GM19193 (cell line): ENCODE results near the gene SKIDA1.
A peak's percentile ranks its signal among the peaks of the same experiment; 100 is the strongest.

Source experiments
- POLR2A ChIP-seq: IDR thresholded peaks from 4 replicates; pipeline ENCODE4 v1.6.1; 2011; ENCODE audit not compliant: insufficient read depth, insufficient read length; ENCODE audit errors: extremely low read depth

The SKIDA1 gene

DNA sequence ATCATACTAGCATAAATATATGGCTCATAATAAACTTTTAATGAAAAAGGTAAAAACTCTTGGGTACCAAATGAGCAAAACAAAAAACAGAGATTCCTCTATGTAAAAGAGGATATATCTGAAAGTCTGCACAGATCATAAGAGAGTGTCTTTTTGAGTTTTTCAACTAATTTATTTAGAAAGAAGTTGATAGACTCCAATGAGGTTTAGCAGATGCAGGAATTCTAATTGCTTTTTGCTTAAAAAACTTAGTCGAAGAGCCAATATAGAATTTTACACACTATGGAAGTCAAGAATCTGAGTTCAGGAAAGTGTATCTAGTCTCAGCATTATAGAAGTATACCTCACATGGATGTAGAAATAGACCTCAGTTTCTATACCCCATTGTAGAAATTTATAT is 5.2 kb upstream of the SKIDA1 start:
- TF ChIP-seq POLR2A = no peak

DNA sequence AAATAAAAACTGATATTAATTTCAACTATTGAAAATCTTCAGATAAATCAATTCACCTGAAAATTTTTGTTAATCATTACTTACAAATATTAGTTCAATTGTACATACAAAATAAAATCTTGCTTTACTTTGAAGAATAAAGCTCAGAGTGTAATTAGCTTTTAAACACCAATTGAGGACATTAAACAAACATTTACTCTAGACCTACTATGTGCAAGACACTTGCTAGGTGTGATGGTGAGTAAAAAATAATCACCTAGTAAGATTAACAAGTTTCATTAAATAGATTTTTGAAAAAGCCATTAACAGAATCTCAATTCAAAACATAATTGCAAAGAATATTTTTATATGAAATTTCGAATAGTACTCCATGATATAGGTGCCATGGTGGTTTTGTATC is 4.7 kb upstream of the SKIDA1 start:
- no peak for TF ChIP-seq POLR2A

DNA sequence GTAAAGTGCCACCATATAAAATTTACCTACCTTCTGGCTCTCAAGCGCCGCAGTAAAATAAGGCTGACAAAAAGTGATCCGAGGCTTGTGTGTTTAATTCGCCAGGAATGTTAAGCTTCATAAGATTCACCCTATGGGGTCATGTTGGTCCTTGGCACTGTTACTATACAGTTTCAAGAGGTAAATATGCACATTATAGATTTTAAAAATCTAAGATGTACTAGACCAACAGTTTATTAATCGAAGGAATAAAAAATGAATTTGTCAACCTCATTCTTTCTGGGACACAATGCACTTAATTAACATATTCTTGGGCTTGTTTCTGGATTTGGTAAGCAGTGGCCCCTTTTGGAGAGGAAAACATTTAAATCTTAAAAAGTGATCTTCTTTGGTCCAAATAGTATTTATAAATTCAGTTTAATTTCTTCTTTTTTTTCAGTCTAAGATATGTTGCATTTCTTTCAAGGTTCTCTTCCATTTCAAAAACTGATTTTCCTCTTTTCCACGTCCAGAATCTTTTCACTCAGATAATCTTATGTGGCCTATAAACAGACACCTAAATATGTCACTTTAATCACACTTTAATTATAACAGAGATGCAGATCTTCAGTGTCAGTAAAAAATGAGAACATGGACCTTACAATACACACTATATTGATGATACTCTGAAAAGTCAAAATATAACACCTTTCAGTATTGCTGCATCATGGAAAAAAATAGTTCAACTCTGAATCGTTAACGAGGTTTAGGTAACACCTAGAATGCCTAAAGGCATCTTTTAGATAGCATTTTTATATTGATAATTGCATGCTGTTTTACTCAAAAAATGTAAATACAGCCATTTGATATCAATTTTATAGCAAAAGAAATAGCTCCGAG is 3.8 kb upstream of the SKIDA1 start:
- TF ChIP-seq POLR2A = no peak

DNA sequence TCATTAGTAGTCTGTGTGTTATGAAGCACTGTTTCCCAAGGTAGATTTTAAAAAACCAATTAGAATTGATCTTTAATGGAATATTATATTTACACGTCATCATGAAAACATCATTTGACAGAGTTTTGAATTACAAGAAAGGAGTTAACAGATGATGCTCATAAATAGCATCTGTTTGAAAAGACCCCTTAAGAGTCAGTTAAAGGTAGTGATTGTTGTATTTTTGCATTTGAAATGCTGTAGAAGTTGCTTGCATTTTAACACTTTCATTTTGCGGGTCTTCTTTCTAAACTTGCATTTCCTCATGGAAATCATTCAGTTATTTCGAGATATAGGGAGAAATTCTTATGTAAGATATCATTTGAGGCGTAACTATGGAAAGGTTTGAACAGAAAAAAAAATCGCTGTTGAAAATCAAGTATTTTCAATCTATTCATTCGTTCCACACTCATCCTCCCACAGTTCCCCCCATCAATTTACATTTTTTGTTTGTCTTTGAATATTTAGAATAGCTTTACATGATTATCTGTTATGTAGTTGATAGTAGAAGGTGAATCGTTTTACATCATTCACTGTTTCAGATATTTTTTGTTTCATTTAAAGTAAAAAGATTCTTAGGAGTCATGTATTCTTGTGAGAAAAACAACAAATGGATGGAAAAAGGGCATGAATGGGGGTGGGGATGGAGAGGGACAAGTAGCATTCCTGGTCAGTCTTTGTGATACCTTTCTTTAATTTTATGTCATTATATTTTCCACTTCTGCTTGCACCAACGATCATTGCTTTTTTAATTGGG is 3.0 kb upstream of the SKIDA1 start:
- TF ChIP-seq POLR2A = no peak

DNA sequence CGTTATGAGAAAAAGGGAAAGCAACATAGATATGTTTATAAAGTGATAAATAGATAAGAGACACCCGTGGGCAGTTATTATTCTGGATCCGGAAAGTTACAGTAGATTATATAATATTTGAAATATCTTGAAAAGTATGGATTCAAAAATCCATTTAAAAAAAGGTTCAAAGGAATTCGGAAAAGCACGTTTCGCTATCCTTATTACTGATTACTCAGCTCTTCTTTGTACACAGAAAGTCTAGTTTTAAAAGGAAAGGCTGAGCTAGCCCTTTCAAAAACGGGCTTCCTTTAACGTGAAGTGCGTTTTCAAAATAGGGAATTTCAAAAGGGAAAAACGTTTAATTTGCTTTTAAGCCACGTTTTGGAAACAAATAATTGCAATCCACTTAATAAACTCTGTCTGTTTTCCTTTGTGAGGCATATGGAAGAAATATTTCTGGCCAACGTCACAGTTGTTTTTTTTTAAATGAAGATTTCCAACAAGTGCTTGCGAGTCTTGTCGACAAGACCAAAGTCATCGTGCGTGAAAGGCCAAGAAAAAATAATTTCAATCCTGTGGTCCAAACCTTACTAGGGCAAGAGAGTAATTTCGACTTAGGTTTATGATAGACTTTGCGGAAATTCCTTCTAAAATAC is 2.2 kb upstream of the SKIDA1 start:
- no peak for TF ChIP-seq POLR2A

DNA sequence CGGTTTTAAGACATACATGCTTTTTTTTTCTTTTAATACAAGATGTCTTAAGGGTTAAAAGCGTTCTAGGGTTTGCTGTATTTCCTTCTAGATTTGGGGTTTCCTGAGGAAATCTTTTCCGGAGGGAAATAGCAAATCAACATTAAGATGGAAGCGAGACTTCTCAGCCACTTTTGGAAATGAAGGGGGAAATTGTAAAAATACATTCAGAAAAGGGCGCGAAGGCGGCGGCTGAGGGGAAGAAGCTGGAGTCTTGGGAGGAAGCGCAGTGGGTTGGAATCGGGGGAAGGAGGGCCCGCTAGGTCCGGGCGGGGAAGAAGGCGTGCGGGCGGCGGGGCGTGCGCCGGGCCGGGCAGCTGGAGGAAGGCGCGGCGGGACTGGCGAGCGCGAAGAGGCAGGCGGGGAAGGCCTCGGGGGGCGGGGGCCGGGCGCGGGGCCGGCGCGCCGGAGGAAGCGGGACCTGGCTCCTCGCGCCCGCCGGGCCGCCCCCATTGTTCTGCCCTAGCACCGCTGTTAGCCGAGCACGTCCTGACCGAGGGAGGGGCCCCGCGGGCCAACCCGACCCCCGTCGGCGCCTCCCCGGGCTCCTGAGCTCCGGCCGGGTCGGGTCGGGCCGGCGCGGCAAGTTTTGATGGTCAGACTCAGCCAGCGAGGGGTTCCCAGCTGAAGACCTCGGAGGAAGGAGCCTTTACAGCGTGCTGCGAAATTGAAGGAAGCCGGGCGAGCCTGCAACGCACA is 1.5 kb upstream of the SKIDA1 start:
- TF ChIP-seq POLR2A = peak; percentile 55

DNA sequence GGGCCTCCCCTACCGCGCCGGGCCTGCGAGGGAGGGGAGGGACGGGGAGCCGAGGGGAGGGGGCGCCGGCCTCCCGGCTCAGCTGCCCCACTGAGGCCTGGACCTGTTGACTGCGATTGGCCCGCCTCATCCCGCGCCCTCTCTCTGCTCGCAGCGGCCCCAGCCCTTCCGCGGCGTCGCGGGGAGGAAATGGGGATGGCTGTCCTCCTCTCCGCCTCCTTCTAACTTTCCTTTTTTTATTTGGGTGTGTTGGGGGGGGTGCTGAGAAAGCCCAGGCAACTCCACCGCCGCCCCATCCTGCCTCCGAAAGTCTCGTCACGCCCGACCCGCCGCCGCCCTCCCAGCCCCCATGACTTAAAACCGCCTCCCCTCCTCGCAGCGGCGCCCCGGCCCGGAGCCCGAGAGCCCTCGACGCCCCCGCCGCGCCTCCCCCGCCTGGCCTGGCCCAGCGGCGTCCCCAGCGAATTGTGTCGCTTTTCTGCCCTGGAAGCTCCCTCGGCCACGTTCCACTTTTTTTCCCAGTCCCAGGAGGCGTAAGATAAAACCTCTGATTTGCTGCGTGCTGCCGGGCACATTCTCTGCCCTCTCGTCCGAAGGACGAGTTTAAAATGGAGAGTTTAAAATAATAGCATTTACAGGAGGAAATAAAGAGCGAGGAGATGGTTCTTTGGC is 842 bp upstream of the SKIDA1 start:
- TF ChIP-seq POLR2A = peak; percentile 42

DNA sequence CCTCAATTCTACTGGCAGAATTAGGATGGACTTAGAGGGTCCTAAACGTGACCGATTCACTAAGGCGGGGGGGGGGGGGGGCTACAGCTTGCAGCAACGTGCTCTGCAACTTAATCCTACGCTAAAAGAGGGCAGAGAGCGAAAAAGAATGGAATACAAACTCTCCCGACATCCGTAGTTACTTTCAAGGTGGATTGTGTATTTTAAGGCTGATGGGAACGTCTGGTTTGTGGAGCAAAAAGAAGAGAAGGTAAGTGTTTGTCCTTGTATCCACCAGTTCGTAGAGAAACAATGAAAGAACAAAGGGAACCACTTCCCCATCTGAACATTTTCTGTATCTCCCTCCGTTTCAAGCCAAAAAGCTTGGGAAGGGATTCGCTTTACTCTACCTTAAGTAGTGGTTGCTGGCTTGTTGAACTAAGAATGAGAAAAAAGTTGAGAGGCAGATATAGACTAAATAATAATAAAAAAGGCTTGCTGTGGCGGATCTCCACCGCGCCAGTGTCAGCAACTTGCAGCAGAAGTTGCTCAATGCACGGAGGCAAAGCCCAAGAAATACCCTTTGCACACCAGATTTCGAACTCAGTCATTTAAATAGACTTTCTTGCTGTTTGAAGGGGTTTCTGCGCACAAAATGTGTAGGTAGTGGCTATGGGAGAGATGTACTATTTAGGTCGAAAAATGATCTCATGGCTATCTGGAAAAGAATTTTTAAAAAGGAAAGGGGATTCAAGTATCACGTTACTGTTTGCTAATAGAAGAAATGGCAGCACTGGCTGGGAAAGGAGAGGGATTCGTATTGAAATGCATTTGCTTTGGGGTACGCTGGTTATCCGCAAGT is 736 bp downstream of the SKIDA1 start:
- TF ChIP-seq POLR2A = no peak

DNA sequence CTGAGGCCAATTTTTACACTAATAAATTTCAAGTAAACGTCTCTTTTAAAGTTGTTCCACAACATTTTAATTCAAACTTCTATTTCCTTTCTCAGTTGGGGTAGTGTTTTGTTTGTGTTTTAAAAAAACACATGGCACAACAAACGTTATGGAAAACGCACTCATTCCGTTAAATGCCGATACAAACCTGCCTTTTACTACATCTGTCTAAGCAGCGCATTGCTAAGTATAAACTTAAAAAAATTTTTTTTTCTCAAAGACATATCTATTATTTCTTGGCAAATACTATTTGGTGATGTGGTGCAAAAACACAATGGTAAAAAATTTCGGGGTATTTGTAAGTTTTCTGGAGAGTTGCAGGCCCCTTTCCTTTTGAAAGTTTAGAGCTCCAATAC is 1.4 kb downstream of the SKIDA1 start:
- TF ChIP-seq POLR2A = no peak

DNA sequence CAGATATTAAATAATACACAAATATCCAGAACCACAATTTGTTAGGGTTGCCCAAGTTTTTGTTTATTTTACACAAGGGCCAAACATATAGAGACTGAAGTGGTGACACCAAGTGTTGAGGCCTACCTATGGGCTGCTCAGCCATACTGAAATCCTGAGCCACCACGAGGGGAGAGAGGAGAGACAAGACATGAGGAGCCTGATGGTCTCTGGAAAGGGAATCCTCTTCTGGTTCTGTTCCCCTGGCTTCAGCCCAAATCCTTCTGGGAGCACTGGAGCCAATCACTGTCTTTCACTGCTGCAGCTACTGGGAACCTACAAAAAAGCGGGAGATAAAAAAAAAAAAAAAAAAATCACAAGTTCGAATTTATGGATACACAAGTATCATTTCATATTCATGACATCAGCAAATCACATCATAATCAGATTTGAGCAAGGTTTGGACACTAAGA is 1.9 kb downstream of the SKIDA1 start:
- no peak for TF ChIP-seq POLR2A

DNA sequence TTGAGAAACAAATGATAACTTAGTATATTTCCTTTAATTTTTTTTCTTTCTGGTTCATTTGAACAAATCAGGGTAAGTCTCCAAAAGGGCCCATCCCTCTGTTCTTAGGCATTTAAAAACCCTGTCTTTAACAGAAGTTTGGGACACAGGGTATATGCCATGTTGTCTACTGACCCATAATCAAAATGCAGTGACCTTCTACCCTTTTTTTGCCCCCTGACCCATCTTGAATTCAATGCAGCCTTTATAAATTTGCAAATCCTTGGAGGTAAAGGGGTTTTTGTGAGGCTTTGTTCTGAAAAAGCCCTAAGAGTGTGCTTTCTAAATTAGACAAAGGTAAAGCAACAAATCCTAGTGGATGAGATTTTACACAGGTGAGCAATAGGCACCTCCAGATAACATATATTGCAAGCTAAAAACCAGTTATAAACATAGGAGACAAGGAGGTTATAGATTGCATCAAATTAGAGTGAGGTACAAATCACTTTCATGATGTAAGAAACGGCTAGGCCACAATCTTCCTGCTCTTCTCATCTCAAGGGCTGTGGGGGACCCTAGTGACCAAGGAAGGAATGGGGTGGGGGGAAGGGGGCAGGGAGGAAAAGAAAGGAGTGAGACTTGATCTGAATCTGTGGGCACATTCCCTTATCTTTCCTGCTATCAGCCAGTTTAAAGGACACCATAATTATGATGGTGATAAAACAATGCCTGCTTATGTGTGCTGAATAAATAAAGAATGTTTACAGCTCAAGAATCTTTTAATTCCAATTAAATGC is 2.7 kb downstream of the SKIDA1 start:
- no peak for TF ChIP-seq POLR2A

DNA sequence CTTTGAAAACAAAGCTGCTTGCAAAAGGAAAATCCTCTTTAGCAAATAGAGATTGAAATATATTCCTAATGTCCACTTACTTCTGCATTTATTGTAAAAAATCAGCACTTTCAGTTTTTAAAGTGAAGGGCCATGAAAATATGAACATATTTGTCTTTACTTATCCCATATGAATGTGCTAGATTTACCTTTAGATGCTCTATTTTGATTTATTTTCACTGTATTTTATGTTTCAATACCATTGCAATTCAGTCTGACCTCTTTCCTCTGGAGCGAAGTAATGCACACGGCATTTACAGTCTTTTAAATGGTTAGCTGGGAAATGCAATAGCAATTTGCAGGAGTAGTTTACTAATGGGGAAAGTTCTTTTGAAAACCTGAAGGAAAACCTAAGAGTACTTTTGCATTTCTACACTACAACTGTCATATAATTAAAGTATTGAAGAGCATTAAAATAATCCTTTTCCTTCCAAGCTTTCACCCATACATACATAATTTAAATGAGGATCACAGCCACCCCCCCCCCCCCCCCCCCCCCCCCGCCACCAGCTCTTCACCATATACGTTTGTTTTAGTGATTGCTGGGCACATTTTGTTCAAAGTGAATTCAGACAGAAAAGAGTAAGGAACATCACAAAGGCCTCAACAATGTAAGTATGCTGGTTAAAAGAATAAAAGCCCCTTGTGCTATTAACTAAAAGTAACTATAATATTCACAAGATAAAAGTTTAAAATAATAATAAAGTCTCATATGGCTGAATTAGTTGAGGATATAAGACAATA is 3.5 kb downstream of the SKIDA1 start:
- TF ChIP-seq POLR2A = no peak
